Dermis blood vessel endothelial cell (primary cell): ENCODE measurements around the gene RHOXF1. TPM values are rescaled to one million over a fixed set of nuclear protein-coding genes. Genes with fewer than 3 reads are reported as not detected.
"Not testable (repeated sequence)": the region's sequence is repeated elsewhere in the genome, so short reads cannot be mapped to it uniquely, and the experiment has no call there.

Source experiments
- DNase-seq: peaks from one replicate; pipeline ENCODE4 v3.0.0; 2010
- total RNA-seq: library from RNA; depleted of rRNA; stranded (reverse); fragments of >200 nt; gene quantifications from 2 replicates; pipeline ENCODE4 v1.2.3, GENCODE V29; 2014

The RHOXF1 gene
- total RNA-seq, 1 donor from 2014 or later: not detected

GRCh38 chrX:120085553-120086185, 30.0 kb downstream of the RHOXF1 start:
- DNase-seq: not testable (repeated sequence)

GRCh38 chrX:120077590-120077989, 38.1 kb downstream of the RHOXF1 start, which contains the start of gene RHOXF2B:
TSS of gene RHOXF2B (minus strand) at chrX:120077690. CDS start at chrX:120077552, 138 bp downstream.
- DNase-seq: not testable (repeated sequence)

GRCh38 chrX:120066169-120066568, 49.5 kb downstream of the RHOXF1 start:
- DNase-seq: not testable (repeated sequence)

Other genes with a start within 250 kb of the RHOXF1 start
- 18.0 and 19.6 TPM in 2 replicates for gene RNF113A, start 244.2 kb downstream of the RHOXF1 start, total RNA-seq
- 52.0 and 89.2 TPM in 2 replicates for gene NDUFA1, start 244.1 kb downstream of the RHOXF1 start, total RNA-seq
- gene AKAP14, start 220.0 kb downstream of the RHOXF1 start, total RNA-seq: not detected in 2 replicates
- gene NKAP, start 172.2 kb downstream of the RHOXF1 start, total RNA-seq: 3.5 and 4.4 TPM in 2 replicates
- not detected in 2 replicates for gene RHOXF2B, start 38.2 kb downstream of the RHOXF1 start, total RNA-seq
- gene RHOXF2, start 42.7 kb upstream of the RHOXF1 start, total RNA-seq: not detected in 2 replicates
- gene ZBTB33, start 134.9 kb upstream of the RHOXF1 start, total RNA-seq: 14.5 and 17.1 TPM in 2 replicates
- not detected in 2 replicates for gene TMEM255A, start 195.5 kb upstream of the RHOXF1 start, total RNA-seq
- gene ATP1B4, start 246.2 kb upstream of the RHOXF1 start, total RNA-seq: not detected in 2 replicates